Astrocyte (in vitro differentiated cells and primary cell): ENCODE measurements around the gene PRKCB.

Experiments
- CTCF ChIP-seq: IDR thresholded peaks from 2 replicates; pipeline ENCODE4 v1.5.1; 2011; ENCODE audit warnings: low read depth, mild to moderate bottlenecking, inconsistent platforms, low read length, moderate library complexity; ENCODE audit not compliant: insufficient read depth
- EZH2 ChIP-seq: IDR thresholded peaks from 2 replicates; pipeline ENCODE4 v1.6.1; 2012; ENCODE audit warnings: mild to moderate bottlenecking, low read length, inconsistent platforms; ENCODE audit not compliant: insufficient read depth

GRCh38 chr16:24036614-24037013 lies 200.8 kb downstream of the PRKCB start:
- TF ChIP-seq CTCF (peak; percentile 60), EZH2 (no peak)
